Fibroblast of skin of right biceps (primary cell): Measurements from ENCODE around the gene DIP2B.
"Not testable (repeated sequence)": the region's sequence is repeated elsewhere in the genome, so short reads cannot be mapped to it uniquely, and the experiment has no call there.

Experiments used
- DNase-seq: peaks from one replicate; pipeline ENCODE4 v3.0.0-alpha.2; 2013

DIP2B gene

GRCh38 chr12:50745861-50746260, 241.1 kb downstream of the DIP2B start:
- no peak for DNase-seq

- no peak for DNase-seq
Observed at GRCh38 chr12:50746431-50746830, 241.6 kb downstream of the DIP2B start.

- DNase-seq: no peak
Observed at GRCh38 chr12:50747817-50748216, 243.0 kb downstream of the DIP2B start.

- DNase-seq: no peak
Observed at GRCh38 chr12:50749459-50749882, 244.7 kb downstream of the DIP2B start.

GRCh38 chr12:50750366-50750765, 245.6 kb downstream of the DIP2B start:
- no peak for DNase-seq

- DNase-seq: peak; percentile 17
Observed at GRCh38 chr12:50751948-50752721, 247.3 kb downstream of the DIP2B start.

GRCh38 chr12:50753232-50753769, 248.5 kb downstream of the DIP2B start:
- no peak for DNase-seq

- peak; percentile 93 for DNase-seq
Observed at GRCh38 chr12:50763639-50764285, 259.0 kb downstream of the DIP2B start, which contains the start of gene ATF1. Gene ATF1 (plus strand): TSS chr12:50764101. CDS start chr12:50780146, 16,045 bp downstream.

- peak; percentile 50 for DNase-seq
Observed at GRCh38 chr12:50764286-50765094, 259.7 kb downstream of the DIP2B start.

- DNase-seq: peak; percentile 42
Observed at GRCh38 chr12:50765095-50765911, 260.5 kb downstream of the DIP2B start.

- no peak for DNase-seq
Observed at GRCh38 chr12:50768391-50768790, 263.6 kb downstream of the DIP2B start.

GRCh38 chr12:50768813-50769212, 264.0 kb downstream of the DIP2B start:
- not testable (repeated sequence) for DNase-seq

- DNase-seq: no peak
Observed at GRCh38 chr12:50771409-50771808, 266.6 kb downstream of the DIP2B start.

GRCh38 chr12:50772470-50772869, 267.7 kb downstream of the DIP2B start:
- DNase-seq: no peak

- DNase-seq: no peak
Observed at GRCh38 chr12:50772877-50773276, 268.1 kb downstream of the DIP2B start.

- no peak for DNase-seq
Observed at GRCh38 chr12:50775251-50775650, 270.5 kb downstream of the DIP2B start.

GRCh38 chr12:50776749-50777728, 272.3 kb downstream of the DIP2B start:
- DNase-seq: no peak

- no peak for DNase-seq
Observed at GRCh38 chr12:50778663-50779590, 274.1 kb downstream of the DIP2B start.

- no peak for DNase-seq
Observed at GRCh38 chr12:50780013-50780412, 275.2 kb downstream of the DIP2B start.

- no peak for DNase-seq
Observed at GRCh38 chr12:50784501-50784900, 279.7 kb downstream of the DIP2B start.
